ENCODE results near the gene DHRS7B. TPM values are rescaled to one million over a fixed set of nuclear protein-coding genes. Genes with fewer than 3 reads are reported as not detected.

DHRS7B gene
- total RNA-seq, 1 experiment from 2014 or later: 19.0 TPM

DNA sequence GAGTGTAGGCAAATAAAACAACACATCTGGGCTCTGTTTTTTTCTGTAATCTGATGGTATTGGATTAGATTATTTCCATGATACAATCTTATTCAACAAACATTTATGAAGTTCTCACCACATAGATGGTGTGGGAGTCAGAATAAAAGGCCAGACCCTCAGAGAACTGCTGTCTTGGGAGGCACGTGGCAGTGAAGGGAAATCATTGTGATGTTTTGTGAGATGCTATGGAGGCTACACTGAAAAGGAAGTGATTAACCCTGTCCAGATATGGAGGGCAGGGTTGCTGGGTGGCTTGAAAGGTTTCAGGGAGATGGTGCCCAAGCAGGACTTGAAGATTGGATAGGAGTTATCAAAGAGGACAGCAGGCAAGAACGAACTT lies 35.6 kb downstream of the DHRS7B start:
- Histone ChIP-seq H3K27me3 (replicated peaks; ENCODE audit: insufficient read depth, low read depth, low read length, poor library complexity) (no peaks in the 10 kb centered on the region), H3K9me3 (ENCODE audit: low read depth, low read length, poor library complexity, severe bottlenecking) (no peaks in the 10 kb centered on the region), H3K27ac (ENCODE audit: low read depth, low read length, poor library complexity, severe bottlenecking) (no peak overlapping the region), H3K36me3 (ENCODE audit: insufficient read depth, low read length, poor library complexity, severe bottlenecking) (no peaks in the 10 kb centered on the region), H3K4me3 (ENCODE audit: low read depth, low read length, poor library complexity, severe bottlenecking) (no peak overlapping the region), H3K4me1 (ENCODE audit: insufficient read depth, low read length, poor library complexity, severe bottlenecking) (no peaks in the 10 kb centered on the region)
- ChIA-PET POLR2A (ENCODE audit: low non-redundant PET) (no interaction called here), CTCF (no interaction called here)
- BruUV-seq (replicated peaks): no TSS peak
- no peak for TF ChIP-seq EZH2 (IDR thresholded peaks at IDR 0.05; ENCODE audit: borderline replicate concordance, low read depth, low read length, poor library complexity, severe bottlenecking)
- TF ChIP-seq, protein P1, sequence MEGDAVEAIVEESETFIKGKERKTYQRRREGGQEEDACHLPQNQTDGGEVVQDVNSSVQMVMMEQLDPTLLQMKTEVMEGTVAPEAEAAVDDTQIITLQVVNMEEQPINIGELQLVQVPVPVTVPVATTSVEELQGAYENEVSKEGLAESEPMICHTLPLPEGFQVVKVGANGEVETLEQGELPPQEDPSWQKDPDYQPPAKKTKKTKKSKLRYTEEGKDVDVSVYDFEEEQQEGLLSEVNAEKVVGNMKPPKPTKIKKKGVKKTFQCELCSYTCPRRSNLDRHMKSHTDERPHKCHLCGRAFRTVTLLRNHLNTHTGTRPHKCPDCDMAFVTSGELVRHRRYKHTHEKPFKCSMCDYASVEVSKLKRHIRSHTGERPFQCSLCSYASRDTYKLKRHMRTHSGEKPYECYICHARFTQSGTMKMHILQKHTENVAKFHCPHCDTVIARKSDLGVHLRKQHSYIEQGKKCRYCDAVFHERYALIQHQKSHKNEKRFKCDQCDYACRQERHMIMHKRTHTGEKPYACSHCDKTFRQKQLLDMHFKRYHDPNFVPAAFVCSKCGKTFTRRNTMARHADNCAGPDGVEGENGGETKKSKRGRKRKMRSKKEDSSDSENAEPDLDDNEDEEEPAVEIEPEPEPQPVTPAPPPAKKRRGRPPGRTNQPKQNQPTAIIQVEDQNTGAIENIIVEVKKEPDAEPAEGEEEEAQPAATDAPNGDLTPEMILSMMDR (conservative IDR thresholded peaks at IDR 0.05; ENCODE audit: low read depth, low read length): no peak
- no peak for DNase-seq (ENCODE audit: low spot score)
- intact Hi-C loops (cut with micrococcal nuclease; ENCODE audit: unreplicated experiment): no loop called here

DNA sequence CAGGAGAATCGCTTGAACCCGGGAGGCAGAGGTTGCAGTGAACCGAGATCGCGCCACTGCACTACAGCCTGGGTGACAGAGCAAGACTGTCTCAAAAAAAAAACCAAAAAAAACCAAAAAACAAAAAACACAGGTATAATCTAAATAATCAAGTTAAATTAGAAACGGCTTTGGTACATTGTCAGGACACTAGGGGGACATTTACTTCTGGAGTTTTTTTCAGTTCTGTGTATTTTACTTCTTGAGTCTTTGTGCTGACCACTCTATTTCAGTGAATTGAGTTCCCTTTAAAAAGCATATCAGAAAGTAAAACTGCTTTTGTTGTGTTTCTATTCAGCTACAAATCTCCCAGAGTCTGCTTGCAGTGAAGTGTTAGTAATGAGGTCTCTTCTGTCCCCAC lies 36.3 kb downstream of the DHRS7B start:
- Histone ChIP-seq H3K36me3 (ENCODE audit: insufficient read depth, low read length, poor library complexity, severe bottlenecking) (no peaks in the 10 kb centered on the region), H3K27me3 (replicated peaks; ENCODE audit: insufficient read depth, low read depth, low read length, poor library complexity) (no peaks in the 10 kb centered on the region), H3K27ac (ENCODE audit: low read depth, low read length, poor library complexity, severe bottlenecking) (no peak overlapping the region), H3K4me3 (ENCODE audit: low read depth, low read length, poor library complexity, severe bottlenecking) (no peak overlapping the region), H3K4me1 (ENCODE audit: insufficient read depth, low read length, poor library complexity, severe bottlenecking) (no peaks in the 10 kb centered on the region), H3K9me3 (ENCODE audit: low read depth, low read length, poor library complexity, severe bottlenecking) (no peaks in the 10 kb centered on the region)
- intact Hi-C loops (cut with micrococcal nuclease; ENCODE audit: unreplicated experiment): no loop called here
- POLR2A ChIA-PET (ENCODE audit: low non-redundant PET): no interaction called here
- no peak for TF ChIP-seq EZH2 (IDR thresholded peaks at IDR 0.05; ENCODE audit: borderline replicate concordance, low read depth, low read length, poor library complexity, severe bottlenecking)
- TF ChIP-seq, protein P1 (conservative IDR thresholded peaks at IDR 0.05; ENCODE audit: low read depth, low read length): no peak
- CTCF ChIA-PET: no interaction called here
- no peak for DNase-seq (ENCODE audit: low spot score)
- BruUV-seq (replicated peaks): no TSS peak

DNA sequence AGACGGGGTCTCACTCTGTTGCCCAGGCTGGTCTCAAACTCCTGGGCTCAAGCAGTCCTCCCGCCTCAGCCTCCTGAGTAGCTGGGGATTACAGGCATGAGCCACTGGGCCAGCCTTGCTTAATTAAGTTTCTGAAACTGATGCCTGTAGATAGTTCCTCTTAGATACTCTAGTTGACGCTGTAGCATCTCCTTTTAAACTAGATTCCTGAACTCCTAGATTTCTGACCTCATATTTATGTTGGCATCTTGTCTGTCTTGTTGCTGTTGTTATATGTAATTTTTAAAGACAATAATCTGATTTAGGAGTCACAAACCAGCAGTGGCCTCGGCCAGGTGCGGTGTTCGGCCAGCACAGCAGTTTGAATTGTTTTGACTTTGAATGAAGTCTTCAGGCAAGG lies 37.5 kb downstream of the DHRS7B start:
- POLR2A ChIA-PET (ENCODE audit: low non-redundant PET): no interaction called here

More for the DNA sequence above, 37.5 kb downstream of the DHRS7B start:
- H3K27ac ChIP-seq (ENCODE audit: low read depth, low read length, poor library complexity, severe bottlenecking): no peak overlapping the region
- no peaks in the 10 kb centered on the region for H3K4me1 ChIP-seq (ENCODE audit: insufficient read depth, low read length, poor library complexity, severe bottlenecking)
- intact Hi-C loops (cut with micrococcal nuclease; ENCODE audit: unreplicated experiment): no loop called here
- no peak for DNase-seq (ENCODE audit: low spot score)
- no peaks in the 10 kb centered on the region for H3K36me3 ChIP-seq (ENCODE audit: insufficient read depth, low read length, poor library complexity, severe bottlenecking)
- BruUV-seq (replicated peaks): no TSS peak
- CTCF ChIA-PET: no interaction called here
- no peaks in the 10 kb centered on the region for H3K27me3 ChIP-seq (replicated peaks; ENCODE audit: insufficient read depth, low read depth, low read length, poor library complexity)
- TF ChIP-seq, protein P1 (conservative IDR thresholded peaks at IDR 0.05; ENCODE audit: low read depth, low read length): no peak
- no peak for TF ChIP-seq EZH2 (IDR thresholded peaks at IDR 0.05; ENCODE audit: borderline replicate concordance, low read depth, low read length, poor library complexity, severe bottlenecking)
- no peak overlapping the region for H3K4me3 ChIP-seq (ENCODE audit: low read depth, low read length, poor library complexity, severe bottlenecking)
- no peaks in the 10 kb centered on the region for H3K9me3 ChIP-seq (ENCODE audit: low read depth, low read length, poor library complexity, severe bottlenecking)

Data from A673 (cell line).